Immature natural killer cell (primary cell): Measurements from ENCODE around the gene PTPRM. TPM values are rescaled to one million over a fixed set of nuclear protein-coding genes. Genes with fewer than 3 reads are reported as not detected.
"Not testable (repeated sequence)": the region's sequence is repeated elsewhere in the genome, so short reads cannot be mapped to it uniquely, and the experiment has no call there.

Experiments used
- DNase-seq, 3 donors: peaks; one replicate each; pipeline ENCODE4 v3.0.0; 2022; ENCODE audit warnings: mixed read lengths in 1 of 3
- H3K27ac Mint-ChIP-seq, 6 donors: one replicate each; pipeline ENCODE4 v1.8.0; 2020; ENCODE audit warnings: mixed read lengths in 6 of 6, mild to moderate bottlenecking in 5 of 6, inconsistent platforms in 4 of 6, moderate library complexity in 3 of 6
- H3K27me3 Mint-ChIP-seq, 3 donors: one replicate each; pipeline ENCODE4 v1.8.0; 2020 to 2021; ENCODE audit warnings: low read depth in 3 of 3, mild to moderate bottlenecking in 3 of 3, mixed read lengths in 3 of 3, moderate library complexity in 3 of 3, inconsistent platforms in 1 of 3
- H3K36me3 Mint-ChIP-seq, 3 donors: one replicate each; pipeline ENCODE4 v1.8.0; 2020; ENCODE audit warnings: mixed read lengths in 3 of 3, inconsistent platforms in 2 of 3, mild to moderate bottlenecking in 2 of 3
- H3K4me1 Mint-ChIP-seq, 2 donors: one replicate each; pipeline ENCODE4 v1.8.0; 2020; ENCODE audit warnings: inconsistent platforms in 2 of 2, mild to moderate bottlenecking in 2 of 2, mixed read lengths in 2 of 2, moderate library complexity in 1 of 2
- H3K4me3 Mint-ChIP-seq, 5 donors: one replicate each; pipeline ENCODE4 v1.8.0; 2020; ENCODE audit warnings: mild to moderate bottlenecking in 5 of 5, mixed read lengths in 5 of 5, inconsistent platforms in 3 of 5, moderate library complexity in 3 of 5
- H3K9me3 Mint-ChIP-seq, 6 donors: one replicate each; pipeline ENCODE4 v1.8.0; 2020; ENCODE audit warnings: mild to moderate bottlenecking in 6 of 6, mixed read lengths in 6 of 6, inconsistent platforms in 4 of 6, moderate library complexity in 3 of 6
- polyA plus RNA-seq, 3 donors: library from polyadenylated mRNA; unstranded; fragments of 300-500 nt; fragmentation: Illumina TruSeq; gene quantifications; one replicate each; pipeline ENCODE4 v1.2.3, GENCODE V29; 2021

Gene PTPRM
- polyA plus RNA-seq, 3 donors from 2014 or later = 1.3 to 9.7 (median 3.2) TPM

DNA sequence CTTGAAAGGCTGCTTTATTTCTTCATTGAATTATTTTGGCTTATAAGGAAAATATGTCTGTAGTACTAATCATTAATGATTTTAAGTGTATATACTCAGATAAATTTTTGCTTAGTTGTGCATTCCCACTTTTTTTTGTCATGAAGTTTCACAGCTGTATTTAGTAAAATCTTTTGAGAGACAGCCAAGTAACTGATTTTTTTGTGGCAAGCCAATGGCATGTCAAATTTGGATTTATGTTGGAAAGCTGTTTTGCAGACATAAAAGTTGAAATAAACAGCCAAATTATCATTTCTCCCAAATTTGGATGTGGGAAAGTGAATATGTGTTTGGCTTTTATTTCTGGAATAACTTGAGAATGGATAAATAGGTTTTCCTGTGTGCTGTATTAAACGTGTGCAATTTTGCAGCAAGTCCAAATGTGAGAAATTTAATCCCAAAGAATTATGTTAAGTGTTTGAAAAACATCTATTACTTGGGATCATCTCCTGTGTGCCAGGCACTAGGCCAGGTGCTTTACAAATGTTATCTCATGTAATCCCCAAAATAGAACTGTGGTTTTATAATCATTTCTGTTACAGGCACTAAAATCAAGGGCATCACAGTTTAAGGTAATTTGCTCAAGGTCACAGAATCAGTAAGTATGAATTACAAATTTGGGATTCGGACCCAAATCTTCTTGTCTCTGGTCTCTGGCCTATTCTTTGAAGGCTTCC, 160.4 kb downstream of the PTPRM start:
- no peaks in the 10 kb centered on the region for H3K36me3 Mint-ChIP-seq
- H3K27me3 Mint-ChIP-seq = peaks cover 0 to 2% (median 1%) of the 10 kb centered on the region in 3 donors
- no peaks in the 10 kb centered on the region for H3K4me1 Mint-ChIP-seq
- no peak for DNase-seq
- H3K4me3 Mint-ChIP-seq = no peak overlapping the region
- no peak overlapping the region for H3K27ac Mint-ChIP-seq
- H3K9me3 Mint-ChIP-seq = peaks cover 0 to 6% (median 0%) of the 10 kb centered on the region in 6 donors

DNA sequence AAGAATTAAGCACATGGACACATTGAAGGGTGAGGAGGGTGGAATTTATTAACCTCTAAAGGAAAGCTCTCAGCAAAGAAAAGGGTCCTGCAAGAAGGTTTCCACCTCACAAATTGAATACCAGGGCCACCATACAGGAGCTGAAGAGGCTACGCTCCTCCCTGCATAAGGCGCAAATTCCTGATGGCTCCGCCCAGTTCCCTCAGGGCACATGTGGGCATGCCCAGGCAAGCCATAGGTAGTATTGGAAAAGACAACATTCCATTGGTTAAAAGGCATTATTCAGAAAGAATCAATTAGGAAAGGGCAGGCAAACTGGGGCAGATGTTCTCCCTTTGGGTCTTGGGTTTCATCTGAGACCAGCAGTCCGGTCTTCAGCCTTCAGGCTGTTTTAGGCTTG, 161.2 kb downstream of the PTPRM start:
- H3K27me3 Mint-ChIP-seq = peaks cover 0 to 2% (median 0%) of the 10 kb centered on the region in 3 donors
- no peaks in the 10 kb centered on the region for H3K36me3 Mint-ChIP-seq
- peaks cover 0 to 6% (median 0%) of the 10 kb centered on the region in 6 donors for H3K9me3 Mint-ChIP-seq
- H3K27ac Mint-ChIP-seq = no peak overlapping the region
- no peaks in the 10 kb centered on the region for H3K4me1 Mint-ChIP-seq
- no peak overlapping the region for H3K4me3 Mint-ChIP-seq
- DNase-seq = no peak

GRCh38 chr18:7729868-7730267, 162.8 kb downstream of the PTPRM start:
- no peaks in the 10 kb centered on the region for H3K36me3 Mint-ChIP-seq
- no peak overlapping the region for H3K4me3 Mint-ChIP-seq
- no peak for DNase-seq
- H3K27ac Mint-ChIP-seq = no peak overlapping the region
- peaks cover 0 to 2% (median 0%) of the 10 kb centered on the region in 3 donors for H3K27me3 Mint-ChIP-seq
- H3K9me3 Mint-ChIP-seq = peaks cover 0 to 6% (median 0%) of the 10 kb centered on the region in 6 donors
- no peaks in the 10 kb centered on the region for H3K4me1 Mint-ChIP-seq

- no peak for DNase-seq
- Mint-ChIP-seq H3K9me3 (peaks cover 0 to 6% (median 0%) of the 10 kb centered on the region in 6 donors), H3K27ac (no peak overlapping the region), H3K4me3 (no peak overlapping the region), H3K36me3 (no peaks in the 10 kb centered on the region), H3K4me1 (no peaks in the 10 kb centered on the region), H3K27me3 (peaks cover 0 to 2% (median 0%) of the 10 kb centered on the region in 3 donors)
Measured at GRCh38 chr18:7730682-7731081, 163.6 kb downstream of the PTPRM start.

GRCh38 chr18:7733642-7734041, 166.5 kb downstream of the PTPRM start:
- H3K4me1 Mint-ChIP-seq = no peaks in the 10 kb centered on the region
- H3K36me3 Mint-ChIP-seq = no peaks in the 10 kb centered on the region
- no peak overlapping the region for H3K4me3 Mint-ChIP-seq
- H3K9me3 Mint-ChIP-seq = peaks cover 0 to 6% (median 0%) of the 10 kb centered on the region in 6 donors
- no peaks in the 10 kb centered on the region for H3K27me3 Mint-ChIP-seq
- H3K27ac Mint-ChIP-seq = no peak overlapping the region
- DNase-seq = no peak

GRCh38 chr18:7735196-7735595, 168.1 kb downstream of the PTPRM start:
- H3K4me3 Mint-ChIP-seq = no peak overlapping the region
- H3K27ac Mint-ChIP-seq = no peak overlapping the region
- peaks cover 0 to 6% (median 0%) of the 10 kb centered on the region in 6 donors for H3K9me3 Mint-ChIP-seq
- no peaks in the 10 kb centered on the region for H3K4me1 Mint-ChIP-seq
- H3K27me3 Mint-ChIP-seq = no peaks in the 10 kb centered on the region
- no peaks in the 10 kb centered on the region for H3K36me3 Mint-ChIP-seq
- no peak for DNase-seq

GRCh38 chr18:7735626-7736175, 168.6 kb downstream of the PTPRM start:
- no peak for DNase-seq
- Mint-ChIP-seq H3K9me3 (peaks cover 0 to 6% (median 0%) of the 10 kb centered on the region in 6 donors), H3K4me3 (no peak overlapping the region), H3K36me3 (no peaks in the 10 kb centered on the region), H3K27ac (no peak overlapping the region), H3K4me1 (no peaks in the 10 kb centered on the region), H3K27me3 (no peaks in the 10 kb centered on the region)

GRCh38 chr18:7736526-7736925, 169.4 kb downstream of the PTPRM start:
- DNase-seq, H3K4me1 Mint-ChIP-seq, H3K27me3 Mint-ChIP-seq, H3K9me3 Mint-ChIP-seq, H3K36me3 Mint-ChIP-seq, H3K27ac Mint-ChIP-seq, H3K4me3 Mint-ChIP-seq: not testable (repeated sequence)

GRCh38 chr18:7737550-7737949, 170.4 kb downstream of the PTPRM start:
- Mint-ChIP-seq H3K36me3 (no peaks in the 10 kb centered on the region), H3K4me1 (no peaks in the 10 kb centered on the region), H3K4me3 (no peak overlapping the region), H3K27me3 (peaks cover 0 to 2% (median 0%) of the 10 kb centered on the region in 3 donors), H3K9me3 (peaks cover 0 to 6% (median 0%) of the 10 kb centered on the region in 6 donors), H3K27ac (no peak overlapping the region)
- no peak for DNase-seq

- Mint-ChIP-seq H3K36me3 (no peaks in the 10 kb centered on the region), H3K27me3 (peaks cover 0 to 4% (median 0%) of the 10 kb centered on the region in 3 donors), H3K9me3 (peaks cover 3 to 11% (median 6%) of the 10 kb centered on the region in 6 donors), H3K4me3 (no peak overlapping the region), H3K4me1 (no peaks in the 10 kb centered on the region), H3K27ac (no peak overlapping the region)
- DNase-seq = no peak
Measured at GRCh38 chr18:7740821-7741220, 173.7 kb downstream of the PTPRM start.

DNA sequence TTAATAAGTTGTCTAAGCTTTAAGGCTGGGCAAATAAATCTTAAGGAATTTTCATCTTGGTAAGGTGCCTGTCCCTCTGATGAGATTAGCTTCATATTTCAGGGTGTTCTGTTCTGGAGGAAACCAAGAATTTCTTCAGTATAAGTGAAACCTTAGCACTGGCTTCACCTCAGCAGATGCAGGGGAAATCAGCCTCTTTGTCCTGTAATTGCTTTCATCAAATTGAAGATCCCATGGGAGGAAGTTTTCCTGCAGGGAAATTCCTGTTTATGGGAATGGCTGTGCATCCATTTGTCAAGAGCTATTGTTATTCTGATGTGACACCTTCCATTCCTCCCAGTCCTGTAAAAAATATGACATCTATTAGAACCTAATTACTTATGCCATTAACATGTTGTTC, 174.5 kb downstream of the PTPRM start:
- Mint-ChIP-seq H3K4me3 (no peak overlapping the region), H3K4me1 (no peaks in the 10 kb centered on the region), H3K36me3 (no peaks in the 10 kb centered on the region), H3K27ac (no peak overlapping the region), H3K9me3 (peaks cover 7 to 15% (median 8%) of the 10 kb centered on the region in 6 donors), H3K27me3 (peaks cover 0 to 6% (median 0%) of the 10 kb centered on the region in 3 donors)
- DNase-seq = no peak

DNA sequence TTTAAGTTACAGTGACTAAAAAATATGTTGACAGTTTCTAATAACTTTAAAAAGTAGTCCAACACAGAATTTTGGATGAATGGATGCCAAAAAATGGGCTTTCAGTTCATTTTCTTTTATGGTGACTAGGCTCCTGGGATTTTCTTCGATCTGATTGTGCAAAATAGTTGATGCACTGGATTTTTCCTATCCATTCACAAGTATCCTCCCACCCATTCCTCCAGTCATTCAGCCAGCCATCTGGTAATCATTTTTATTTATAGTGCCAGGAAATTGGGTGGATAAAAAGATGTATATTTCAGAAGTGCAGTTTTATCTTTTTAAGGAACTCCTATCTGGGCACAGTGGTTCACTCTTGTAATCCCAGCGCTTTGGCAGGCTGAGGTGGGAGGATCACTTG, 175.1 kb downstream of the PTPRM start:
- no peak for DNase-seq
- Mint-ChIP-seq H3K9me3 (peaks cover 7 to 20% (median 9%) of the 10 kb centered on the region in 6 donors), H3K4me3 (no peak overlapping the region), H3K27ac (no peak overlapping the region), H3K36me3 (no peaks in the 10 kb centered on the region), H3K4me1 (no peaks in the 10 kb centered on the region), H3K27me3 (peaks cover 0 to 8% (median 0%) of the 10 kb centered on the region in 3 donors)

GRCh38 chr18:7743256-7743655, 176.1 kb downstream of the PTPRM start:
- Mint-ChIP-seq H3K27me3 (peaks cover 0 to 8% (median 0%) of the 10 kb centered on the region in 3 donors), H3K4me3 (no peak overlapping the region), H3K36me3 (no peaks in the 10 kb centered on the region), H3K9me3 (peaks cover 8 to 20% (median 9%) of the 10 kb centered on the region in 6 donors), H3K27ac (no peak overlapping the region), H3K4me1 (no peaks in the 10 kb centered on the region)
- no peak for DNase-seq

DNA sequence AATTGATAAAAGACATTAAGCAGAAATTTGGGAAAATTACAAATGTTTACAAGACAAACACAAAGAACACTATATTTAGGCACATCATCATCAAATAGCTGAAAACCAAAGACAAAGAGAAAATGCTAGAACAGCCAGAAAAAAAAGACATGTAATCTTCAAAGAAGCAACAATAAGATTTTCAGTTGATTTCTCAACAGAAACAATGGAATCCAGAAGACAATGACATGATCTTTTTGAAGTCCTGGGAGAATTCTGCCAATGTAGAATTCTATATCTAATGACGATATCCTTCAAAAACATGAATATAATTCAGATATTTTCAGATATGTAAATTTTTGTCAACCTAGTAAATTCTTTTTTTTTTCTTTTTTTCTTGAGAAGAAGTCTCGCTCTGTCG, 179.0 kb downstream of the PTPRM start:
- H3K4me3 Mint-ChIP-seq = no peak overlapping the region
- H3K4me1 Mint-ChIP-seq = no peaks in the 10 kb centered on the region
- H3K36me3 Mint-ChIP-seq = peaks cover 0 to 1% (median 0%) of the 10 kb centered on the region in 3 donors
- H3K27me3 Mint-ChIP-seq = peaks cover 0 to 8% (median 3%) of the 10 kb centered on the region in 3 donors
- DNase-seq = no peak
- peaks cover 9 to 20% (median 10%) of the 10 kb centered on the region in 6 donors for H3K9me3 Mint-ChIP-seq
- no peak overlapping the region for H3K27ac Mint-ChIP-seq
